ENCODE results near the gene SHD. TPM values are rescaled to one million over a fixed set of nuclear protein-coding genes. Genes with fewer than 3 reads are reported as not detected.

The SHD gene
- total RNA-seq, 1 donor from 2014 or later = not detected

DNA sequence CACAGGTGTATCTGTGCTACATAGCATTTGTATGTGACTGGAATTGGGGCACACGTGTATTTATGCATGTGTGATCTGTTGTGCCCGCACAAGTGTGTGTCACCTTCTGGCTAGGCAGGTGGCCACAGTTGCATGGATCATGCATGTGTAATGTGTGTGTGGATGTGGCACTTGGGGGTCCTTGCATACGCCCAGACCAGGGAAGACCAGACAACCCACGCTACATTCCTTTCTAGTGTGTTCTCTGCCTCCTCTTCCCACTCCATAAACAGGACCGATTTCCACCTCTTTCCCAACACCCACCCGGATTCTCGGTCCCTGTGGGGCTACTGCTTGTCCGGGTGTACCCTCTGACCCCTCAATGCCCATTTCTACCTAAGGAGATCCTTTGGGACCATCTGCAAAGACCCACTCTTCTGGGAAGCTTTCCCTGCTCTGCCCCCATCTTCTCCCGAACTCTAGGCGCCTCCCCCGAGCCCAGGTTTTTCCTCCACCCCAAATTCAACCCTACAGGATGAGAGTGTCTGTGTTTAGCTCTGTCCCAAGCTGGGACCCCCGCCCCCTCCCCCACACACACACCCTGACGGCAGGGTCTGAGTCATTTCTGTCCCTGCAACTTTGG lies 47.3 kb downstream of the SHD start:
- intact Hi-C loops (cut with micrococcal nuclease) = loop anchor here (5.0 kb wide), 1 partner anchor 146 kb away; the partner anchor contains the start of gene HDGFL2

DNA sequence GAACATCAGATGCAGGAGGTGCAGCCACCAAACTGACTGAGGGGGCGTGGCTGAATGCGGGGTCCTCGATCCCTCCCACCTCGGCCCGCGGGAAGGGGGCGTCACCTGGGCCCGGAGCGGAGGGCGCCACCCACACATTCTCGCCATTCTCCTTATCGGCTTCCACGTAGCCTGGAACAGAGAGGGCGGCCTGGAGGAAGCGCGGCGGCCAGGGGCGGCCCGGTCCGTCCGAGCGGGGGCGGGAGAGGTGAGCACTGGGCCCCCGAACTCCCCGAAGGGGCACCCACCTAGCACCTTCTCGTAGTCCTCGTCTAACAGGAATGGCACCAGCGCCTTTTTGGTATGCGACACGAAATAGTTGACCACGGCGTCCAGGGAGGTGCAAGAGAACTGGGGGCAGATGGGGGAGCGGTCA lies 47.8 kb downstream of the SHD start:
- intact Hi-C loops (cut with micrococcal nuclease) = loop anchor here (5.0 kb wide), 1 partner anchor 145 kb away; the partner anchor contains the start of gene HDGFL2

DNA sequence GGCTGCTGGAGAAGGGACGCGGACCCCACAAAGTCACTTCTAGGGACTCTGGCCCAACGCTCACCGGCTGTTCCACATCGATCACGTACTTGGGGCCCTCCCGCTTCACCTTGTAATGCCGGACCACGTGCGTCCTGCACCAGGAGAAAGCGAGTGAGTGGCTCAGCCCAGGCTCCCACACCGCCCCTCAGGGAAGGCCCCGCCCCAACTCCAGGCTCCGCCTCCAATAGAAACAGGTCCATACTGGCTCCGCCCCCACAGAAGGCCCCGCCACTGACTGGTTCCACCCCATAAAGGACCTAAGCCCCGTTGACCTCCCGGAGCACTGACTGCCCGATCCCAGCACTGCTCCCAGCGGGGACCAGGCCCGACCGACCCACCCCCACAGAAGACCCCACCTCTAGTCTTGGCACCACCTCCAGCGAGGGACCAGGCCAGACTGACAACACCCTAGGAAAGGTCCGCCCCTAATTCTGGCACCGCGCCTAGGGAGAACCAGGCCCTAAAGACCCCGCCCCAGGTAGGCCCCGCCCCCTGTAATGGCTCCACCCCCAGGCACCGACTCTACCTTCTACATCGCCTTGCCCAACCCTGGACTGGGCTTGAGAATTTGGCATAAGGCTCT lies 48.3 kb downstream of the SHD start:
- intact Hi-C loops (cut with micrococcal nuclease) = loop anchor here (5.0 kb wide), 1 partner anchor 145 kb away; the partner anchor contains the start of gene HDGFL2

DNA sequence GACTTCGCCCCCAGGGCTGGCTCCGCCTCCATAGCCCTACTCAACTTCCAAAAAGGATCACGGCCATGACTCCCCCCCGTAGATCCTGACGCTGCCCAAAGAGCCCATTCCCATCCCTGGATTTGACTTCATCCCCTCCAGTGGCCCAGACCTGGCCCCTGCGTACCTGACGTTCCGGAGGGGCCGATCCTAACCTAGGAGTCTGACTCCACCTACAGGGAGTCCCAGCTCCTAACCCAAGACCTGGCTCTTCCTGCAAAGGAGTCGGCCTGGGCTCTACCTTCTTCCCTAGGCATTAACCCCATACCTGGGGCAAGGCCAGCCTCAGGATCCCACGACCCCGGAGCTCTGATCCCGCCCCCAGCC lies 48.8 kb downstream of the SHD start:
- intact Hi-C loops (cut with micrococcal nuclease) = loop anchor here (1.0 to 5.0 kb wide), 2 partner anchors 14 to 144 kb away; partner anchors contain the start of gene HDGFL2

- intact Hi-C loops (cut with micrococcal nuclease) = loop anchor here (1.0 to 5.0 kb wide), 2 partner anchors 14 to 144 kb away; partner anchors contain the start of gene HDGFL2
Measured at GRCh38 chr19:4328243-4328990, 49.4 kb downstream of the SHD start.

DNA sequence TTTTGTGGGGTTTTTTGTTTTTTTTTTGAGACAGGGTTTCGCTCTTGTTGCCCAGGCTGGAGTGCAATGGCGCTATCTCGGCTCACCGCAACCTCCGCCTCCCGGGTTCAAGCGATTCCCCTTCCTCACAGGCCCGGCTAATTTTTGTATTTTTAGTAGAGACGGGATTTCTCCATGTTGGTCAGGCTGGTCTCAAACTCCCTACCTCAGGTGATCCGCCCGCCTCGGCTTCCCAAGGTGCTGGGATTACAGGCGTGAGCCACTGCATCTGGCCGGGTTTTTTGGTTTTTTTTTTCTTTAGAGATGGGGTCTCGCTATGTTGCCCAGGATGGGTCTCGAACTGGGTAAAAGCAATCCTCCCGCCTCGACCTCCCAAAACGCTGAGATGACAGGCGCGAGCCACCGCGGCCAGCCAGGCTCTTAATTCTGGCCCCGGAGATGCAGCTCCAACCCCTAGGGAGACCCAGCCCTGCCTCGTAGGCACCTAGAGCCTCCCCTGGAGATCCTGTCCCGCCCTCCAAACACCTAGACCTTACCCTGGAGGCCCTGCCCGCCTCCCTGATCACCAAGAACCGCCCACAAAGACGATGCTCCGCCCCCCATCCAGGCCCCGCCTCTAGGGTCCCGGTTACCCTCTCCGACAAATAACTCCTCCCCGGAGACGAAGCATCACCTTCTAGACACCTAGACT lies 50.1 kb downstream of the SHD start:
- intact Hi-C loops (cut with micrococcal nuclease) = loop anchor here (1.0 to 5.0 kb wide), 2 partner anchors 13 to 143 kb away; partner anchors contain the start of gene HDGFL2

- intact Hi-C loops (cut with micrococcal nuclease) = loop anchor here (5.0 kb wide), 1 partner anchor 142 kb away; the partner anchor contains the start of gene HDGFL2
Measured at GRCh38 chr19:4329858-4330257, 50.8 kb downstream of the SHD start.

DNA sequence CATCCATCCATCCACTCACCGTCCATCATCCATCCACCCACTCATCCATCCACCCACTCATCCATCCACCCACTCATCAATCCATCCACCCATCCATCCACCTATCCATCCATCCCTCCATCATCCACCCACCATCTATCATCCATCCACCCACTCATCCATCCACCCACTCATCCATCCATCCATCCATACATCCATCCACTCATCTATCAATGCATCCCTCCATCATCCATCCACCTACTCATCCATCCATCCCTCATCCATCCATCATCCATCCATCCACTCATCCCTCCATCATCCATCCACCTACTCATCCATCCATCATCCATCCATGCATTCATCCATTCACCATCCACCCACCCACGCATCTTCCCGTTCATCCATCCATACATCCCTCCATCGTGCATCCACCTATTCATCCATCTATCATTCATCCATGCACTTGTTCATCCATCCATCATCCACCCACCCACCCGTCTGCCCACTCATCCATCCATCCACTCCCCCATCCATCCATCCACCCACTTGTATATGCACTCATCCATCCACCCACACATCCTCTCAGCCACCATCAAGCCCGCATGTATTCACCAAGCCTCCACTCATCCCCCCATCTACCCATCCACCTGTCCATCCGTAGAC lies 56.0 kb downstream of the SHD start:
- intact Hi-C loops (cut with micrococcal nuclease) = no loop called here

- intact Hi-C loops (cut with micrococcal nuclease) = no loop called here
Measured at GRCh38 chr19:4337906-4338440, 58.9 kb downstream of the SHD start.

GRCh38 chr19:4338441-4339355 lies 59.6 kb downstream of the SHD start, which contains the start of gene STAP2:
TSS of gene STAP2 (minus strand) at chr19:4338827. CDS start at chr19:4338753, 74 bp downstream.
- intact Hi-C loops (cut with micrococcal nuclease) = no loop called here

Other genes with a start within 250 kb of the SHD start
- 38.3 and 41.6 TPM in 2 replicates for gene ZBTB7A, start 212.4 kb upstream of the SHD start, total RNA-seq
- 135 and 138 TPM in 2 replicates for gene MAP2K2, start 155.1 kb upstream of the SHD start, total RNA-seq
- gene CREB3L3, start 125.6 kb upstream of the SHD start, total RNA-seq = 0.84 and 1.3 TPM in 2 replicates
- gene SIRT6, start 96.7 kb upstream of the SHD start, total RNA-seq = 34.4 and 35.6 TPM in 2 replicates
- gene ANKRD24, start 96.6 kb upstream of the SHD start, total RNA-seq = 0.43 and 0.52 TPM in 2 replicates
- 2.6 and 2.8 TPM in 2 replicates for gene EBI3, start 49.7 kb upstream of the SHD start, total RNA-seq
- 24.2 and 27.1 TPM in 2 replicates for gene YJU2, start 32.2 kb upstream of the SHD start, total RNA-seq
- gene TMIGD2, start 23.1 kb downstream of the SHD start, total RNA-seq = 20.1 and 20.9 TPM in 2 replicates
- gene FSD1, start 25.3 kb downstream of the SHD start, total RNA-seq = 12.6 and 13.8 TPM in 2 replicates
- gene STAP2, start 59.6 kb downstream of the SHD start, total RNA-seq = 10.4 and 10.6 TPM in 2 replicates
- 22.7 and 24.8 TPM in 2 replicates for gene MPND, start 64.3 kb downstream of the SHD start, total RNA-seq
- gene SH3GL1, start 121.3 kb downstream of the SHD start, total RNA-seq = 60.4 and 63.9 TPM in 2 replicates
- gene CHAF1A, start 123.4 kb downstream of the SHD start, total RNA-seq = 96.5 and 102 TPM in 2 replicates
- 40.8 and 41.4 TPM in 2 replicates for gene UBXN6, start 178.5 kb downstream of the SHD start, total RNA-seq
- 58.8 and 63.3 TPM in 2 replicates for gene HDGFL2, start 193.0 kb downstream of the SHD start, total RNA-seq
- gene PLIN4, start 239.2 kb downstream of the SHD start, total RNA-seq = not detected in 2 replicates

All from T-helper 2 cell treated with Interferon-gamma antibody and Interleukin-4, amounts not matched to agents 100 ng/mL and 5 ng/mL, for 36 hours (primary cell).